Spinal cord (tissue), 10 donors: ENCODE data around the gene ZNF320. TPM values are rescaled to one million over a fixed set of nuclear protein-coding genes. Genes with fewer than 3 reads are reported as not detected.
"Not testable (repeated sequence)": the region's sequence is repeated elsewhere in the genome, so short reads cannot be mapped to it uniquely, and the experiment has no call there.

Source experiments
- DNase-seq, 6 donors: peaks; one replicate each; pipeline versions ENCODE4 v3.0.0 to v3.0.0-alpha.2; 2013 to 2015; ENCODE audit warnings: low spot score in 6 of 6, low read depth in 4 of 6
- H3K27ac ChIP-seq: one replicate; pipeline ENCODE4 v1.5.1; 2013; ENCODE audit warnings: low read depth, low read length, control low read depth
- H3K27me3 ChIP-seq: one replicate; pipeline ENCODE4 v1.6.1; 2013; ENCODE audit warnings: low read length; ENCODE audit not compliant: control insufficient read depth, insufficient read depth
- H3K36me3 ChIP-seq: one replicate; pipeline ENCODE4 v1.6.1; 2013; ENCODE audit warnings: low read length; ENCODE audit not compliant: control insufficient read depth, insufficient read depth
- H3K4me1 ChIP-seq: one replicate; pipeline ENCODE4 v1.6.1; 2013; ENCODE audit warnings: low read length; ENCODE audit not compliant: control insufficient read depth, insufficient read depth
- H3K4me3 ChIP-seq: one replicate; pipeline ENCODE4 v1.5.1; 2013; ENCODE audit warnings: low read depth, low read length, control low read depth
- H3K9me3 ChIP-seq: one replicate; pipeline ENCODE4 v1.6.1; 2013; ENCODE audit warnings: low read length; ENCODE audit not compliant: control insufficient read depth, insufficient read depth
- WGBS: methylation state at CpG from one replicate; pipeline ENCODE4 v1.1.5; 2013; ENCODE audit warnings: missing lambda C conversion rate; ENCODE audit not compliant: insufficient coverage; 5-methylcytosine and 5-hydroxymethylcytosine counted together
- polyA plus RNA-seq, 2 donors: library from polyadenylated mRNA; unstranded; fragments of 120-200 nt; gene quantifications; one replicate each; pipeline ENCODE4 v1.2.1, GENCODE V29; 2013; ENCODE audit not compliant: insufficient read length in 2 of 2
- total RNA-seq, 2 donors: library from RNA; depleted of rRNA in 1 of 2; stranded (reverse); fragments of 120-200 nt in 1 of 2; fragments of >200 nt in 1 of 2; gene quantifications; one replicate each; pipeline versions ENCODE4 v1.2.3 to v1.2.4, GENCODE V29; 2013 to 2014
- donor health status: healthy.

The ZNF320 gene
- total and polyA plus RNA-seq, 4 donors: 21.2 to 36.2 (median 27.7) TPM

DNA sequence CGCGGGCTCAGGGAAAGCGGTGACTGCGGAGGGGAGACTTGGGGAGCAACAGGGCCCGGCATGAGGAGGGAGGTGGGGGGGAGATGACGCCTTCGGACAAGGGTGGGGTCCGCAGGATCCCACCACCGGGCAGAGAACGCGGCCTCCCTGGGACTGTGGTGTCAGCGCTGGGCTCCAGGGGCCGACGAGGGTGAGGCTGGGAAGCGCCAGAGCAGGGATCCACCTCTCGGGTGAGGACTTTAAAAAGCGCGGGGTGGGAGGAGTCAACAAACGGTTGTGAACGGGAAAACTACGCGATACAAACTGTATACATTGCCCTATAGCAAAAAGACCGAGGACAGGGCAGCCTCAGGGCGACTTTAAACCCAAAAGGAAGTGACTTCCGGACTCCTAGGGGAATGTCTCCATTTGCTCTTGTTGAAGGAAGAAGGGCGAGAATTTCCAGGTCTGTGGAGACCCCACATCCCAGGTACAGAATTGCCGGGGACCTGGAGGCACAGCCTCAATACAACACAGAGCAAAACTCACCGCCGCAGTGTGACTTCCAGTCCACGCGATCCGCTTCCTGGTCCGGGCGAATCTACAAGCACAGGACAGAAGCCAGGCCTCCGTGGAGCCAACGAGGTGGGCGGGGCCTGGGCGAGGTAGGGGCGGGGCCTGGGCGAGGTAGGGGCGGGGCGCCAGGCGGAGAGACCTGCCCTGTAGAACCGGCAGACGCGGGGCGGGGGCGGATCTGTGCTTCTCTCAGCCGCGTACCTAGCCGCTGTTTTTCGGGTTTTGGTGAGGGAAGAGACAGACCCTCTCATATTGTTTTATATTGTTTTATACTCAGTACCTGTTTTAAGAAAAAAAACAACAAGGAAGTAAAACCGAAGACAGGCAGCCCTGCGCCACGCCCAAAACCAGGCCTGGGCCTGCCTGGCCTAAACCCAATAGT is 25.7 kb upstream of the ZNF320 start, which contains the start of gene ZNF888:
ZNF888 (minus strand) TSS at position 588 of the 937 bp plus-strand sequence. CDS start 5,555 bp downstream, outside the sequence.
- H3K9me3 ChIP-seq: no peaks in the 10 kb centered on the region
- H3K27me3 ChIP-seq: no peaks in the 10 kb centered on the region
- H3K27ac ChIP-seq: peak within 1 kb of the TSS; percentile 65
- 0% methylated on average over 31 of the region's 55 CpGs for WGBS
- no peaks in the 10 kb centered on the region for H3K36me3 ChIP-seq
- peaks cover 15% of the 10 kb centered on the region for H3K4me1 ChIP-seq
- peak within 1 kb of the TSS; percentile 67 for H3K4me3 ChIP-seq
- DNase-seq: peak in 4 of 6 donors; percentile 35 to 88 (median 70)

DNA sequence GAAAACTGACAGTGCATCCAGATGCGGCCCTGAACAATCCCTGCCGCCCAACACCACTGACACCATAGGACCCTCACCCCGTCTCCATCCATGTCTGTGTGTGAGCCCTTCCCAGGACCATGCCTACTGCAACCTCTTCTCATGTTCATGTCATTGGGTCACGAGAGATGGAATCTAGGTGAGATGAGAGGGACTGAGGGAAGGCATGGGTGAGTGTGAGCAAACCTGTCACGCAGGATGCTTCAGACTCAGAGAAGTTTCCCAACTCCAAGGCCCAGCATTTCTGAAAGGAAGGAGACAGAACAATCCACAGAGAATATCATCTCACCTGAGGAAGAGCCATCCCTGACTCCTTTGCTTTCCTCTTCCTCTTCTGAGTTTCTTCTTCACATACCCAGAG is 20.1 kb upstream of the ZNF320 start:
- no peak overlapping the region for H3K4me3 ChIP-seq
- H3K36me3 ChIP-seq: no peaks in the 10 kb centered on the region
- no peaks in the 10 kb centered on the region for H3K27me3 ChIP-seq
- peaks cover 1% of the 10 kb centered on the region for H3K4me1 ChIP-seq
- no peak for DNase-seq
- WGBS: 100% methylated on average over 2 of the region's 5 CpGs
- H3K9me3 ChIP-seq: no peaks in the 10 kb centered on the region
- no peak overlapping the region for H3K27ac ChIP-seq

DNA sequence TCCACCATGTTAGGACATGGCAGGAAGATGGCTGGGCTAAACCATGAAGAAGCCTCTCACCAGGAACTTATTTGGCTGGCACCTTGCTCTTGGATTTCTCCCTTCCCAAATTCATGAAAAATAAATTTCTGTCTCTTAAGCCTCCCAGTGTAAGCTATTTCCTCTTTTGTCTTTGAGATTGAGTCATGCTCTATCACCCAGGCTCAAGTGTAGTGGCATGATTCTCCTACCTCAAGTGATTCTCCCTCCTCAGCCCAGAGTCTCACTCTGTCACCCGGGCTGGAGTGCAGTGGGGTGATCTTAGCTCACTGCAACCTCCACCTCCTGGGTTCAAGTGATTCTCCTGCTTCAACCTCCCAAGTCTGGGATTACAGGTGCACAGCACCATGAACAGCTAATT is 13.2 kb upstream of the ZNF320 start:
- Histone ChIP-seq H3K4me1 (no peaks in the 10 kb centered on the region), H3K27me3 (no peaks in the 10 kb centered on the region), H3K27ac (no peak overlapping the region), H3K9me3 (no peaks in the 10 kb centered on the region), H3K36me3 (no peaks in the 10 kb centered on the region), H3K4me3 (no peak overlapping the region)
- no peak for DNase-seq
- 100% methylated on average over 1 of the region's 1 CpG for WGBS

DNA sequence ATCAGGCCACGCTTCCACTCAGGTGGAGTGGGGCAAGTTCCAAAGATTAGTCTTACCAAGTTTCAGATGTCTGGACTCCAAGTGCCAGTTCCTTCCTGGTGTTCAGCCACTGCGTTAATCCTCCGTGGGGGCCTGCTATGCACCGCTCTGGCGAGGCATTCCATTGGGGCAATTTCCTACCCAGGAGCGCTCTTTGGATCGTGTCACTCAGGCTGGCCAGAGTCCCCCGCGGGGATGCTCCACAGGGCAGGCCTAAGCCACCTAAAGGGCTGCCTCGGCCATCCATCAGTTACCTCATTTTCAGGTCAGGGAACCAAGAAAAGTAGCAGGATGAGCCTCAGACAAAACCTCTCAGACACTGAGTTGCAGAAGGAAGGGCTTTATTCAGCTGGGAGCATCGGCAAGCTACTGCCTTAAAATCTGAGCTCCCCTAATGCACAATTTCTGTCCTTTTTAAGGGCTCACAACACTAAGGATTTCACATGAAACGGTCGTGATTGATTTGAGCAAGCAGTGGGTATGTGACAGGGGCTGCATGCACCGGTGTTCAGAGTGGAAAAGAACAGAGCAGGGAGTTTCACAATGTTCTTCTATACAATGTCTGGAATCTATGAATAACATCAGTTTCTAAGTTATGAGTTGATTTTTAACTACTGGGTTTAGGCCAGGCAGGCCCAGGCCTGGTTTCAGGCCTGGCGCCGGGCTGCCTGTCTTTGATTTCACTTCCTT is 6.8 kb upstream of the ZNF320 start:
- not testable (repeated sequence) for H3K9me3 ChIP-seq, H3K27ac ChIP-seq, H3K4me3 ChIP-seq, H3K27me3 ChIP-seq, H3K36me3 ChIP-seq, H3K4me1 ChIP-seq, DNase-seq
- WGBS: 88% methylated on average over 10 of the region's 16 CpGs

DNA sequence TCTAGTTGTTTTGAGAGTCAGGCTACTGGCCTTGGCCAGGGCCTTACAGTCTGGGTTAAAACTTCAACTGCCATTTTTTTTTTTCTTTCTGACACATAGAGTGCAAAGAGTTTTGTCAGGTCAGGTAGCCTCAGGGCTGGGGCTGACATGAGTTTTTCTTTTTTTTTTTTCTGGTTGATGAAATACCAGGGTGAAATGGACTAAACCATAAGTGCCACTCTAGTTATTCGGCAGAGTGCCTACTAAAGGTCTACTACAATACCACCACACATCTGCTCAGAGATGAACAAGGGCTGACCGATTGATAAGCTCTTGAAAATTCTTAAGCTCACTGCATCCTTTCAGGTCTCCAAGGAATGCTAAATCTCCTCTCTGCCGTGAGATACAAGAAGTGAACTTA is 4.4 kb upstream of the ZNF320 start:
- H3K27ac ChIP-seq: no peak overlapping the region
- DNase-seq: no peak
- H3K4me1 ChIP-seq: peaks cover 14% of the 10 kb centered on the region
- no peaks in the 10 kb centered on the region for H3K36me3 ChIP-seq
- H3K4me3 ChIP-seq: no peak overlapping the region
- H3K9me3 ChIP-seq: no peaks in the 10 kb centered on the region
- H3K27me3 ChIP-seq: no peaks in the 10 kb centered on the region
- 94% methylated on average over 2 of the region's 3 CpGs for WGBS

DNA sequence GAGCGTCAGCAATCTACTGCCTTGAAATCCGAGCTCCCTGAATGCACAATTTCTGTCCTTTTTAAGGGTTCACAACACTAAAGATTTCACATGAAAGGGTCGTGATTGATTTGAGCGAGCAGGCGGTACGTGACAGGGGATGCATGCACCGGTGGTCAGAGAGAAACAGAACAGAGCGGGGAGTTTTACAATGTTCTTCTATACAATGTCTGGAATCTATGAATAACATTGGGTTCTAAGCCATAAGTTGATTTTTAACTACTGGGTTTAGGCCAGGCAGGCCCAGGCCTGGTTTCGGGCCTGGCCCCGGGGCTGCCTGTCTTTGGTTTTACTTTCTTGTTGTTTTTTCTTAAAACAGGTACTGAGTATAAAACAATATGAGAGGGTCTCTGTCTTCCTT is 1.2 kb upstream of the ZNF320 start:
- not testable (repeated sequence) for DNase-seq, H3K27me3 ChIP-seq, H3K9me3 ChIP-seq, H3K27ac ChIP-seq, H3K36me3 ChIP-seq, H3K4me3 ChIP-seq
- 62% methylated on average over 2 of the region's 10 CpGs for WGBS
- H3K4me1 ChIP-seq: peaks cover 23% of the 10 kb centered on the region

DNA sequence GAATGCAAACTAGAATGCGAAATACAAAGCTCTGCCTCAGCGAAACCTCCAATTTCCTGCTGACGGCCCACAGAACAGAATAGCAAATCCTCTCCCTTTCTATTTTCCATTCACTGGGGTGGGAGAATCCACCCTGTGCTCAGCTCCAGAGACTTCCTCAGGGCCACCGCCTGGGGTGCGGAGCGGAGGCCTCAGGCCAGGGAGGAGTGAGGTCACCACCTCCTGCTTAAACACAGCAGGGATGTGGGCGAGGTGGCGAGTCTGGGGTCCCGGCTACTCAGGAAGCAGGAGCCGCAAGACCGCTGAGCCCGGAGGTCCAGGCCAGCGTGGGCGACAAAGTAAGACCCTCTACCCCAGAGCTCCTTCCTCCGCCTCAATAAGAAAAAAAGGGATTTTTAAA is 666 bp upstream of the ZNF320 start:
- Histone ChIP-seq H3K36me3 (peaks cover 13% of the 10 kb centered on the region), H3K4me1 (peaks cover 23% of the 10 kb centered on the region), H3K27ac (peak overlapping the region; percentile 80), H3K9me3 (no peaks in the 10 kb centered on the region), H3K4me3 (peak overlapping the region; percentile 76), H3K27me3 (no peaks in the 10 kb centered on the region)
- no peak for DNase-seq
- 45% methylated on average over 3 of the region's 15 CpGs for WGBS

DNA sequence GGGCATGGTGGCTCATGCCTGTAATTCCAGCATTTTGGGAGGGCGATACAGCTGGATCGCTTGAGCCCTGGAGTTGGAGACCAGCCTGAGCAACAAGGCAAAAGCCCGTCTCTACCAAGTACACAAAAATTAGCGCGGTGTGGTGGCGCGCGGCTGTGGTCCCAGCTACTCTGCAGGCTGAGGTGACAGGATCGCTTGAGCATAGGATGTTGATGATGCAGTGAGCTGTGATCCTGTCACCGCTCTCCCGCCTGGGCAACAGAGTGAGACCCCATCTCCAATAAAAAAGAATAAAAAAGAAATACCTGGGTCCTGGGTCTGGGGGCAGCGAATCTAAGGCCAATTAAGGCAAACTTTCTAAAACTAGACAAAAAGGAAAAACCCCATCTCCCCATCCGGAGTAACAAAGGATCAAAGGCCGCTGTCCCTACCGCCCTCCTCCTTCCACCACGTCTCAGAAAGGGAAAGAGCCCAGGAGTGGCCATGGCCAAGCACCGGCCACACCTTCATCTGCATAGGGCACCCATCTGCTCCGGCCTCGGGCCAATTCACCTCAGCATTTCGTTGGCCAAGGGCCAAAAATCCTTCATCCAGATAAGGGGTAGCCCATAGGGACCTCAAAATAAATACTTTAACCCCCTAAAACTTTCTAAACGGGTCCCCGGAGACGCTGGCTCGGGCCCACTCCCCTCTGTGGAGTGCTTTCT is 851 bp downstream of the ZNF320 start:
- 26% methylated on average over 12 of the region's 24 CpGs for WGBS
- peak in 2 of 6 donors; percentile 2 to 29 for DNase-seq

DNA sequence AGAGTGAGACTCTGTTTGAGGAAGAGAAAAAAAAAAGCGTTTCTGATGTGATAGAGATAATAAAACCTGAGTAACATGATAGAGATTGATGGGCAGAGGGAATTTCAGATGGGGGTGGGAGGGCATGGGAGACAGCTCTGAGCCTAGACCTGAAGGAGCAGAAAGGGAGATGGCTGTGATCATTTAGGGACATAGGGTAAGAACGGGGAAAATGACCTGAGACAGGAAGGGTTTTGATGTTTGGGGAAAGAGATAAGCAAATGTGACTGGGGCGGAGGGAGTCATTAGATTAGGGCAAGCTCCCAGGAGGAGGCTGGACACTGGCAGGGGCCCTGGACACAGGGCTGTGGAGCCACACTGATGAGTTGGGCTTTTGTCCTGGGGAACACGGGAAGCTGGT is 6.1 kb downstream of the ZNF320 start:
- DNase-seq: no peak
- no peak overlapping the region for H3K27ac ChIP-seq
- H3K9me3 ChIP-seq: no peaks in the 10 kb centered on the region
- no peaks in the 10 kb centered on the region for H3K27me3 ChIP-seq
- H3K4me1 ChIP-seq: peaks cover 3% of the 10 kb centered on the region
- H3K4me3 ChIP-seq: no peak overlapping the region
- 75% methylated on average over 4 of the region's 4 CpGs for WGBS
- H3K36me3 ChIP-seq: peaks cover 50% of the 10 kb centered on the region

More for the DNA sequence above, 851 bp downstream of the ZNF320 start:
- Histone ChIP-seq H3K27ac (peak overlapping the region; percentile 80), H3K4me3 (peak overlapping the region; percentile 76), H3K4me1 (peaks cover 23% of the 10 kb centered on the region), H3K36me3 (peaks cover 16% of the 10 kb centered on the region), H3K27me3 (no peaks in the 10 kb centered on the region), H3K9me3 (no peaks in the 10 kb centered on the region)
